SK-N-SH (cell line): Measurements from ENCODE around the gene WNT4. TPM values are rescaled to one million over a fixed set of nuclear protein-coding genes. Genes with fewer than 3 reads are reported as not detected.

ENCODE experiments used
- CTCF ChIA-PET: fragments of 300-600, 350-600 bp; formaldehyde crosslinking; extraction: SDS; loops from one replicate; lab custom pipeline; 2021; lab: Yijun Ruan, JAX
- POLR2A ChIA-PET: fragments of 350-600 bp; sonication (Branson Sonifier 250); formaldehyde crosslinking; extraction: SDS; loops from one replicate; lab custom pipeline; 2020; ENCODE audit warnings: antibody characterized with exemption, inconsistent platforms; lab: Yijun Ruan, JAX
- DNase-seq: peaks from one replicate; pipeline ENCODE4 v3.0.0; 2012
- H2AFZ ChIP-seq: fragments of 200-600 bp; sonication (generic); 2 replicates; pipeline ENCODE4 v1.8.1; 2016; ENCODE audit warnings: antibody characterized with exemption, mild to moderate bottlenecking, low read depth
- H3F3A ChIP-seq: fragments of 200-600 bp; sonication (generic); replicated peaks from 2 replicates; pipeline ENCODE3; 2016; ENCODE audit warnings: antibody characterized with exemption, mild to moderate bottlenecking; ENCODE audit not compliant: insufficient read depth
- H3K27ac ChIP-seq, 2 experiments: fragments of 200-500 bp in 1 of 2; fragments of 200-600 bp in 1 of 2; sonication (Bioruptor generic) in 1 of 2; sonication (generic), shearing (Covaris generic) in 1 of 2; 2 replicates each; pipeline versions ENCODE4 v1.5.1 to v1.6.1; 2014 to 2016; ENCODE audit warnings: low read depth in 2 of 2, inconsistent platforms in 1 of 2, low read length in 1 of 2, mild to moderate bottlenecking in 1 of 2, mixed read lengths in 1 of 2
- H3K27me3 ChIP-seq: fragments of 200-600 bp; sonication (generic), shearing (Covaris generic); 2 replicates; pipeline ENCODE4 v1.6.1; 2016; ENCODE audit warnings: mixed run types; ENCODE audit not compliant: insufficient read depth
- H3K36me3 ChIP-seq, 2 experiments: fragments of 200-500 bp in 1 of 2; fragments of 200-600 bp in 1 of 2; sonication (Bioruptor generic) in 1 of 2; sonication (generic) in 1 of 2; replicated peaks in 1 of 2; 2 replicates each; pipeline versions ENCODE3 to v1.5.1; 2014 to 2016; ENCODE audit warnings: low read length in 1 of 2, mild to moderate bottlenecking in 1 of 2; ENCODE audit not compliant: insufficient read depth in 2 of 2, control insufficient read depth in 1 of 2
- H3K4me1 ChIP-seq, 2 experiments: fragments of 200-500 bp in 1 of 2; fragments of 200-600 bp in 1 of 2; sonication (Bioruptor generic) in 1 of 2; sonication (generic), shearing (Covaris generic) in 1 of 2; 2 replicates each; pipeline versions ENCODE4 v1.5.1 to v1.6.1; 2014 to 2016; ENCODE audit warnings: low read depth in 1 of 2, low read length in 1 of 2, mixed run types in 1 of 2; ENCODE audit not compliant: insufficient read depth in 2 of 2, control insufficient read depth in 1 of 2
- H3K4me2 ChIP-seq: fragments of 200-600 bp; sonication (generic), shearing (Covaris generic); 2 replicates; pipeline ENCODE4 v1.6.1; 2017; ENCODE audit warnings: mixed run types
- H3K4me3 ChIP-seq, 2 experiments: fragments of 200-500 bp in 1 of 2; fragments of 200-600 bp in 1 of 2; sonication (Bioruptor generic) in 1 of 2; sonication (generic), shearing (Covaris generic) in 1 of 2; 2 replicates each; pipeline versions ENCODE4 v1.5.1 to v1.8.1; 2014 to 2016; ENCODE audit warnings: low read depth in 2 of 2, inconsistent platforms in 1 of 2, low read length in 1 of 2, mild to moderate bottlenecking in 1 of 2, mixed read lengths in 1 of 2, moderate library complexity in 1 of 2
- H3K79me2 ChIP-seq: fragments of 200-600 bp; sonication (generic); 2 replicates; pipeline ENCODE4 v1.8.1; 2017; ENCODE audit warnings: mild to moderate bottlenecking; ENCODE audit not compliant: insufficient read depth
- H3K9ac ChIP-seq: fragments of 200-600 bp; sonication (generic); 2 replicates; pipeline ENCODE4 v1.6.1; 2017; ENCODE audit warnings: mixed run types
- H3K9me2 ChIP-seq: fragments of 200-600 bp; sonication (generic); 2 replicates; pipeline ENCODE4 v1.6.1; 2017; ENCODE audit warnings: mixed run types
- H3K9me3 ChIP-seq: fragments of 200-600 bp; sonication (generic); 2 replicates; pipeline ENCODE4 v1.6.1; 2017; ENCODE audit warnings: mixed run types, mild to moderate bottlenecking, moderate library complexity
- H4K20me1 ChIP-seq: fragments of 200-600 bp; sonication (generic); 2 replicates; pipeline ENCODE4 v1.6.1; 2017; ENCODE audit warnings: mild to moderate bottlenecking, mixed run types; ENCODE audit not compliant: insufficient read depth
- CHD2 ChIP-seq: fragments of 150-350 bp; IDR thresholded peaks from 2 replicates; pipeline ENCODE4 v1.6.1; 2018; ENCODE audit warnings: low read length; ENCODE audit not compliant: partially characterized antibody
- ELF1 ChIP-seq: IDR thresholded peaks from 2 replicates; pipeline ENCODE4 v1.4.0; 2012
- EP300 ChIP-seq, 2 experiments: IDR thresholded peaks; 2 replicates each; pipeline versions ENCODE4 v1.4.0 to v1.6.1; 2012; ENCODE audit warnings: borderline replicate concordance in 1 of 2, low read depth in 1 of 2, low read length in 1 of 2
- EZH2phosphoT487 ChIP-seq: fragments of 200-600 bp; sonication (generic); IDR thresholded peaks from 2 replicates; pipeline ENCODE4 v1.6.1; 2017; ENCODE audit warnings: low read depth, mixed run types, mild to moderate bottlenecking, antibody characterized with exemption, moderate library complexity, borderline replicate concordance
- FOXM1 ChIP-seq: IDR thresholded peaks from 2 replicates; pipeline ENCODE4 v1.4.0; 2012; ENCODE audit warnings: low read depth, mild to moderate bottlenecking
- GATA2 ChIP-seq: sonication (generic); formaldehyde crosslinking; IDR thresholded peaks from 2 replicates; pipeline ENCODE4 v1.5.0; 2020; ENCODE audit warnings: mild to moderate bottlenecking, missing genetic modification reagents
- JUND ChIP-seq: IDR thresholded peaks from 2 replicates; pipeline ENCODE4 v1.4.0; 2012
- MXI1 ChIP-seq: IDR thresholded peaks from 2 replicates; pipeline ENCODE4 v1.6.1; 2012; ENCODE audit warnings: mild to moderate bottlenecking, low read depth, low read length, improper control_type of control experiment
- PBX3 ChIP-seq: IDR thresholded peaks from 2 replicates; pipeline ENCODE4; 2012
- POLR2AphosphoS5 ChIP-seq: IDR thresholded peaks from 2 replicates; pipeline ENCODE4 v1.6.1; 2012; ENCODE audit warnings: low read depth, low read length
- RAD21 ChIP-seq: IDR thresholded peaks from 2 replicates; pipeline ENCODE4 v1.6.1; 2012; ENCODE audit warnings: mild to moderate bottlenecking, low read length
- RCOR1 ChIP-seq: fragments of 150-350 bp; IDR thresholded peaks from 2 replicates; pipeline ENCODE4 v1.6.1; 2017; ENCODE audit warnings: antibody characterized with exemption, low read length
- RFX5 ChIP-seq: IDR thresholded peaks from 2 replicates; pipeline ENCODE4 v1.6.1; 2012; ENCODE audit warnings: mild to moderate bottlenecking, improper control_type of control experiment, low read length
- RXRA ChIP-seq: IDR thresholded peaks from 2 replicates; pipeline ENCODE4 v1.4.0; 2012; ENCODE audit warnings: low read depth, mild to moderate bottlenecking, borderline replicate concordance
- SIN3A ChIP-seq: IDR thresholded peaks from 2 replicates; pipeline ENCODE4 v1.6.1; 2012; ENCODE audit warnings: low read depth, mild to moderate bottlenecking, low read length, moderate library complexity, borderline replicate concordance
- SMC3 ChIP-seq: IDR thresholded peaks from 2 replicates; pipeline ENCODE4 v1.6.1; 2012; ENCODE audit warnings: low read depth, low read length, improper control_type of control experiment
- TCF12 ChIP-seq: IDR thresholded peaks from 2 replicates; pipeline ENCODE4 v1.4.0; 2012
- TEAD4 ChIP-seq: IDR thresholded peaks from 2 replicates; pipeline ENCODE4 v1.4.0; 2012; ENCODE audit warnings: mild to moderate bottlenecking, borderline replicate concordance; ENCODE audit not compliant: insufficient read depth
- ZBTB33 ChIP-seq: IDR thresholded peaks from 2 replicates; pipeline ENCODE4 v1.4.0; 2012; ENCODE audit warnings: low read depth, borderline replicate concordance
- WGBS: methylation state at CpG from one replicate; pipeline ENCODE4 v1.1.6; 2017; ENCODE audit warnings: low lambda C conversion rate; 5-methylcytosine and 5-hydroxymethylcytosine counted together
- polyA plus RNA-seq, 3 experiments: library from polyadenylated mRNA; depleted of rRNA; stranded (reverse); fragments of >200 nt; gene quantifications; 2 replicates each; pipeline ENCODE4 v1.2.3, GENCODE V29; 2012
- TF ChIP-seq, protein P1 (sequence below): fragments of 150-350 bp; IDR thresholded peaks from 2 replicates; pipeline ENCODE4 v1.6.1; 2017; ENCODE audit warnings: antibody characterized with exemption, low read length, low read depth, borderline replicate concordance

Gene WNT4
- polyA plus RNA-seq, 1 of the 3 experiments (the other 2 are of a cell fraction) = 0.03 TPM

DNA sequence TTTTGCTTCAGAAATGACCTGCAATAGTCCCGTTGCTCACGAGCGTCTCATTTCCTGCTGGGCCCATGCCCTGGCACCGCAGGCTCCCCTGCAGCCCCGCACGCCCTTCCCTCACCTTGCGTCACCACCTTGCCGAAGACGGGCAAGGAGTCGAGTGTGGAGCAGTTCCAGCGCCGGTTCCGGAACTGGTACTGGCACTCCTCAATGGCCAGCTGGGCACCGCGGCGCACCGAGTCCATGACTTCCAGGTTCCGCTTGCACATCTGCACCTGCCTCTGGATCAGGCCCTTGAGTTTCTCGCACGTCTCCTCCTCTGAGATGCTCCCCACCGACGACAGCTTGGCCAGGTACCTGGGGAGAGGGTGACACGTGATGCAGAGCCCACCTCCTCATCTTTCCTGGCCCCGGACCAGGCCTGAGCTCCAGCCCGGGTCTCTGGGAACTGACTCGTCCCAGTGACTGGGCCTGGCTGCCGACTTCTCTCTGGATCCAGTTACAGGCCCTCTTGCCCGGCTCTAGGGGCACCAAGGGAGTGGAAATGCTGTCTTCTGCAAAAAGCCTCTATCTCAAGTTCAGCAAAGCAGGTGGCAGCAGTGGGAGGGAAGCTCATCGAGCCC lies 13.3 kb downstream of the WNT4 start:
- H3F3A ChIP-seq = no peaks in the 10 kb centered on the region
- H3K9ac ChIP-seq = no peak overlapping the region
- ChIA-PET CTCF (interaction anchor here (0.7 to 9.3 kb wide), 8 partner anchors 11 to 512 kb away, joined by 3 to 173 read pairs (median 24); no protein-coding TSS in a partner anchor), POLR2A (no interaction called here)
- H3K79me2 ChIP-seq = no peaks in the 10 kb centered on the region
- H3K4me1 ChIP-seq = peaks cover 7 to 13% of the 10 kb centered on the region in 2 experiments; a peak in 3 of 4 replicates
- H3K9me3 ChIP-seq = no peaks in the 10 kb centered on the region
- no peak overlapping the region for H3K27ac ChIP-seq
- no peak overlapping the region for H3K4me3 ChIP-seq
- H3K27me3 ChIP-seq = no peaks in the 10 kb centered on the region
- no peaks in the 10 kb centered on the region for H3K36me3 ChIP-seq
- H3K4me2 ChIP-seq = no peak overlapping the region
- H4K20me1 ChIP-seq = peaks cover 23% of the 10 kb centered on the region
- DNase-seq = no peak
- WGBS = 86% methylated on average over 23 of the region's 29 CpGs
- TF ChIP-seq PBX3 (no peak), ZBTB33 (no peak), TEAD4 (no peak), RAD21 (no peak), MXI1 (no peak), EZH2phosphoT487 (no peak), JUND (no peak), ELF1 (no peak), CHD2 (no peak)
- TF ChIP-seq, protein P1, sequence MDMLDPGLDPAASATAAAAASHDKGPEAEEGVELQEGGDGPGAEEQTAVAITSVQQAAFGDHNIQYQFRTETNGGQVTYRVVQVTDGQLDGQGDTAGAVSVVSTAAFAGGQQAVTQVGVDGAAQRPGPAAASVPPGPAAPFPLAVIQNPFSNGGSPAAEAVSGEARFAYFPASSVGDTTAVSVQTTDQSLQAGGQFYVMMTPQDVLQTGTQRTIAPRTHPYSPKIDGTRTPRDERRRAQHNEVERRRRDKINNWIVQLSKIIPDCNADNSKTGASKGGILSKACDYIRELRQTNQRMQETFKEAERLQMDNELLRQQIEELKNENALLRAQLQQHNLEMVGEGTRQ = no peak
- H3K9me2 ChIP-seq = no peaks in the 10 kb centered on the region
- no peak overlapping the region for H2AFZ ChIP-seq

GRCh38 chr1:22128392-22128791 lies 14.5 kb downstream of the WNT4 start:
- H3K4me3 ChIP-seq = no peak overlapping the region
- WGBS = 88% methylated on average over 12 of the region's 12 CpGs
- H3K9me3 ChIP-seq = no peaks in the 10 kb centered on the region
- H3K27me3 ChIP-seq = no peaks in the 10 kb centered on the region
- H3K4me2 ChIP-seq = no peak overlapping the region
- POLR2A ChIA-PET = no interaction called here
- H4K20me1 ChIP-seq = peaks cover 24% of the 10 kb centered on the region
- H3K27ac ChIP-seq = no peak overlapping the region
- H2AFZ ChIP-seq = no peak overlapping the region
- CTCF ChIA-PET = interaction anchor here (0.8 to 9.1 kb wide), 5 partner anchors 11 to 514 kb away, joined by 3 to 173 read pairs (median 3); no protein-coding TSS in a partner anchor
- no peak for DNase-seq
- no peaks in the 10 kb centered on the region for H3K9me2 ChIP-seq
- H3K36me3 ChIP-seq = no peaks in the 10 kb centered on the region
- H3F3A ChIP-seq = no peaks in the 10 kb centered on the region
- H3K9ac ChIP-seq = no peak overlapping the region
- peaks cover 7 to 13% of the 10 kb centered on the region in 2 experiments; a peak in 3 of 4 replicates for H3K4me1 ChIP-seq
- no peaks in the 10 kb centered on the region for H3K79me2 ChIP-seq
- TF ChIP-seq SIN3A (no peak), RCOR1 (no peak), CHD2 (no peak), ZBTB33 (no peak), GATA2 (no peak), MXI1 (no peak), RXRA (no peak), TCF12 (no peak), POLR2AphosphoS5 (no peak), FOXM1 (no peak), EP300 (IDR thresholded peaks at IDR 0.05; ENCODE audit: borderline replicate concordance in 1 of 2, low read depth in 1 of 2, low read length in 1 of 2) (no peak), RFX5 (no peak), TEAD4 (no peak), SMC3 (no peak)
- TF ChIP-seq, protein P1 = no peak
